Activated B cell treated with CpG ODN at 0.5 μM for 24 hours (primary cell): ENCODE measurements around the gene GPR26. TPM values are rescaled to one million over a fixed set of nuclear protein-coding genes. Genes with fewer than 3 reads are reported as not detected.

Source experiments
- ATAC-seq: fragments of 200-7000 bp; cut with Tn5 transposase; one replicate; pipeline ENCODE4 v1.10.0; 2021; ENCODE audit warnings: low read depth, mild to moderate bottlenecking, moderate library complexity
- CTCF ChIA-PET: fragments of 350-600 bp; sonication (Branson Sonifier 250); formaldehyde crosslinking; loops from one replicate; lab custom pipeline; 2021; ENCODE audit warnings: antibody characterized with exemption; lab: Charles Lee
- POLR2A ChIA-PET: fragments of 350-600 bp; sonication (Branson Sonifier 250); formaldehyde crosslinking; loops from one replicate; lab custom pipeline; 2021; ENCODE audit warnings: antibody characterized with exemption; lab: Charles Lee
- DNase-seq: peaks from one replicate; pipeline ENCODE4 v3.0.0; 2022
- H3K27ac Mint-ChIP-seq: one replicate; pipeline ENCODE4 v1.8.0; 2020; ENCODE audit warnings: mixed read lengths
- H3K27me3 Mint-ChIP-seq: one replicate; pipeline ENCODE4 v1.8.0; 2021; ENCODE audit warnings: mixed read lengths
- H3K36me3 Mint-ChIP-seq: one replicate; pipeline ENCODE4 v1.8.0; 2021; ENCODE audit warnings: low read depth, mixed read lengths
- H3K4me1 Mint-ChIP-seq: one replicate; pipeline ENCODE4 v1.8.0; 2021; ENCODE audit warnings: mixed read lengths
- H3K4me3 Mint-ChIP-seq: one replicate; pipeline ENCODE4 v1.8.0; 2020; ENCODE audit warnings: mild to moderate bottlenecking, mixed read lengths
- H3K9me3 Mint-ChIP-seq: one replicate; pipeline ENCODE4 v1.8.0; 2020; ENCODE audit warnings: mixed read lengths
- intact Hi-C: fragments of 100-400 bp; cut with micrococcal nuclease; formaldehyde crosslinking; loops from one replicate; pipeline ENCODE4 v1.15.1; 2024
- total RNA-seq: library from RNA; stranded (reverse); gene quantifications from 2 replicates; pipeline ENCODE4 v1.2.3, GENCODE V29; 2022
- TF ChIP-seq, protein P1 (sequence below): fragments of 200-600 bp; IDR thresholded peaks from one replicate; pipeline ENCODE4 v1.8.0; 2022; ENCODE audit warnings: antibody characterized with exemption, mild to moderate bottlenecking

Gene GPR26
- total RNA-seq, 1 donor from 2014 or later, result not detected

DNA sequence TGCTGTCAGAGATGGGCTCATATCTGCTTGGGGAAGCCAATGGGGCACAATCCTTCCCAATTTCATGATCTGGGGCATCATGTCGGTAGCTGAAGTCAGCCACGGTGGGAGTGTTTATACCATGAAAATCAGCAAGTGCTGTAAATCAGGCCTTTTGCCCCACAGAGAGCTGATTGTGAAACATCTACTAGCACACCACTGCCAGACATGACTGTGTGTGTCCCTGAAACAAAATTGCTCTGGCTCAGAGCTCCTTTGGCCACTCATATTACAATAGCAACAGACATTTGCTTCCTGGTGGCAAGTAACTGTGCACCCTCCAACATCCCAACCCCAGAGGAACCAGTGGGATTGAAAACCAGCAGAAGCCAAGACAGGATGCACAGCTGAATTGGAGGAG lies 23.7 kb downstream of the GPR26 start:
- TF ChIP-seq, protein P1, sequence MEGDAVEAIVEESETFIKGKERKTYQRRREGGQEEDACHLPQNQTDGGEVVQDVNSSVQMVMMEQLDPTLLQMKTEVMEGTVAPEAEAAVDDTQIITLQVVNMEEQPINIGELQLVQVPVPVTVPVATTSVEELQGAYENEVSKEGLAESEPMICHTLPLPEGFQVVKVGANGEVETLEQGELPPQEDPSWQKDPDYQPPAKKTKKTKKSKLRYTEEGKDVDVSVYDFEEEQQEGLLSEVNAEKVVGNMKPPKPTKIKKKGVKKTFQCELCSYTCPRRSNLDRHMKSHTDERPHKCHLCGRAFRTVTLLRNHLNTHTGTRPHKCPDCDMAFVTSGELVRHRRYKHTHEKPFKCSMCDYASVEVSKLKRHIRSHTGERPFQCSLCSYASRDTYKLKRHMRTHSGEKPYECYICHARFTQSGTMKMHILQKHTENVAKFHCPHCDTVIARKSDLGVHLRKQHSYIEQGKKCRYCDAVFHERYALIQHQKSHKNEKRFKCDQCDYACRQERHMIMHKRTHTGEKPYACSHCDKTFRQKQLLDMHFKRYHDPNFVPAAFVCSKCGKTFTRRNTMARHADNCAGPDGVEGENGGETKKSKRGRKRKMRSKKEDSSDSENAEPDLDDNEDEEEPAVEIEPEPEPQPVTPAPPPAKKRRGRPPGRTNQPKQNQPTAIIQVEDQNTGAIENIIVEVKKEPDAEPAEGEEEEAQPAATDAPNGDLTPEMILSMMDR, result no peak
- Mint-ChIP-seq H3K27ac (no peak overlapping the region), H3K4me3 (no peak overlapping the region), H3K27me3 (peaks cover 16% of the 10 kb centered on the region), H3K9me3 (no peaks in the 10 kb centered on the region), H3K36me3 (no peaks in the 10 kb centered on the region), H3K4me1 (no peaks in the 10 kb centered on the region)
- intact Hi-C loops, result no loop called here
- ATAC-seq (no peak), DNase-seq (no peak)
- ChIA-PET CTCF (no interaction called here), POLR2A (no interaction called here)

DNA sequence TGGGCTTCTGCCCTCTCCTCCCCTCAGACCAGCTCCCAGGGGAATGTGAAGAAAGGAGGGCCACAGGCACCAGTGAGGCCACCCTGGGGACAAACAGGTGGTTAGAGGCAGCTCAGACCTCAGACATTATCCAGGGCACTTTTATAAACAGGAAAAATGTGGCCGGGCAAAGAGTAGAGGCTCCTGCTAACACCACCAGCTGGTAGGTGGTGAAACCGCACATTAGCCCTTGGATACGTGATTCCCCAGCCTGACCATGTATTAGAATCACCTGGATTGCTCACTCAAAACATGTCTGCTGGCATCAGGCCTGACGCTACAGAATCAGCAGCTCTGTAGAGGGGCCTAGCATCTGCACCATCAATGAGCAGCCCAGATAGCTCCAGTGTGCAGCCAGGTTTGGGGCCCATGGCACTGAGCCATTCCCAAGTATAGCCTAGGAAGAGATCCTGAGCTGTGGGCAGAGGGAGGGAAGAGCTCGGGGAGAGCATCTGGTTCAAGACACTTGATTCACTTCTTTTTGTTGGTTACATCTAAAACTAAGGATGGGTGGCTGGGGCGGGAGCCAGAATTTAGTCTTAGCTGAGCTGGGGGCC lies 37.1 kb downstream of the GPR26 start:
- Mint-ChIP-seq H3K4me3 (no peak overlapping the region), H3K36me3 (no peaks in the 10 kb centered on the region), H3K9me3 (no peaks in the 10 kb centered on the region), H3K27ac (no peak overlapping the region), H3K27me3 (peaks cover 11% of the 10 kb centered on the region), H3K4me1 (no peaks in the 10 kb centered on the region)
- intact Hi-C loops, result no loop called here
- CTCF ChIA-PET, result no interaction called here
- TF ChIP-seq, protein P1, result no peak
- POLR2A ChIA-PET, result no interaction called here
- ATAC-seq (no peak), DNase-seq (no peak)

DNA sequence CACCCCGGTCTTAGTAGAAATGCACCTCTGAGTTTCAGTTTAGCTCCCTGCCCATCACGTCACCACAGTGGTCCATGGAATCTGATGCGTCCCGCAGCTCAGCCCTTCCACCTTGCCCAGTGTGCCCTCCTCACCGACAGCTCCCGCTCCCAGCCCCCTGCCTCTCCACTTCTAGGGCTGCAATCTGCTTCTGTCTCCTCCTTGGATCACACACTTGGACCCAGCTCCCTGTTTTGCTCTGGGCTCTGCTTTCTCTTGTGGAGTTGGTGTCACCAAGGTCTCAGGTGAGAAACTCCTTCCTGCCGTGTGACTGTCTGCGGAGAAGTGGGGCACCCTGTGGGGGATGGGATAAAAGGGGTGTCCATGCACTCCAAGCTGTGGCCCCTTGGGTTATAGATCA lies 37.9 kb downstream of the GPR26 start:
- ChIA-PET POLR2A (no interaction called here), CTCF (no interaction called here)
- no peak for DNase-seq
- H3K36me3 Mint-ChIP-seq, result no peaks in the 10 kb centered on the region
- H3K4me1 Mint-ChIP-seq, result no peaks in the 10 kb centered on the region
- intact Hi-C loops, result no loop called here
- no peak overlapping the region for H3K4me3 Mint-ChIP-seq
- TF ChIP-seq, protein P1, result no peak
- no peak overlapping the region for H3K27ac Mint-ChIP-seq
- ATAC-seq, result no peak
- H3K27me3 Mint-ChIP-seq, result peaks cover 11% of the 10 kb centered on the region
- no peaks in the 10 kb centered on the region for H3K9me3 Mint-ChIP-seq

DNA sequence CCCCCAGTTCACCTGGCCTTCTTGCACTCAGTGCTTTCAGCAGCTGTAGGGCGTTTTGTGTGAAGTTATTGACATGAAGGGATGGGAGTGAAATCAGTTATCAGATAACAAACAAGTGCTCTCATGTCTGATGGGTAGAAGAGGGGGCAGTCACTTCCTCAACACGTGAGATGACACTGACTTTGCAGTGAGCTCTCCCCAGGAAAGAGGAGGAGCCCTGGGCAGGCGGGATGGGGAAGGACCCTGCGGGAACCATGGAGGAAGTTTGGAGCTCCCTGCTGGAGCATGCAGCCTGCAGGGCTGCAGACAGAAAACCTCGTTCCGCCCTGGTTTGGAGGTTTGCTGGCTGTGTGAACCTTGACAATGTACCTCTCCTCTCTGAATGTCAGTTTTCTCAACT lies 38.7 kb downstream of the GPR26 start:
- ATAC-seq (no peak), DNase-seq (no peak)
- intact Hi-C loops, result no loop called here
- ChIA-PET POLR2A (no interaction called here), CTCF (no interaction called here)
- Mint-ChIP-seq H3K36me3 (no peaks in the 10 kb centered on the region), H3K27me3 (peaks cover 11% of the 10 kb centered on the region), H3K9me3 (no peaks in the 10 kb centered on the region), H3K4me3 (no peak overlapping the region), H3K4me1 (no peaks in the 10 kb centered on the region), H3K27ac (no peak overlapping the region)
- TF ChIP-seq, protein P1, result no peak

DNA sequence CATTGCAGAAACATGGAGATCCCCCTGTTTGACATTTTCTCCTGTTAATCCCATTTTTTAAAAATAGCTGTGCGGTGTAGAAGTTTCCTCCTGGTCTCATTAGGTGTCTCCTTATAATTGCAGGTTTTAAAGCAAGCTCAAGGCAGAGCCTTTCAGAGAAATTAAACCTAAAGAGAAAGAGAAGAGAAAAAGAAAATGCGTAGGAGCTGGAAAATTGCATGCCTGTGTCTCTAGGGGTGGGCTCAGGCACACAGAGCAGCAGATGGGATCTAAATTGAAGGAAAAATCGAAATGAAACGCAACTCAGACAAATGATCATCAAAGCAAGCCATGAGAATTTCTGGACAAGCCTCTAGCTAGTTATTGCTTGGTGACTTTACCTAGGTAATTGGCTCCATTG lies 40.1 kb downstream of the GPR26 start:
- intact Hi-C loops, result no loop called here
- H3K4me1 Mint-ChIP-seq, result no peaks in the 10 kb centered on the region
- no peak overlapping the region for H3K4me3 Mint-ChIP-seq
- no peak for ATAC-seq
- H3K9me3 Mint-ChIP-seq, result no peaks in the 10 kb centered on the region
- POLR2A ChIA-PET, result no interaction called here
- CTCF ChIA-PET, result no interaction called here
- no peaks in the 10 kb centered on the region for H3K36me3 Mint-ChIP-seq
- DNase-seq, result no peak
- peaks cover 11% of the 10 kb centered on the region for H3K27me3 Mint-ChIP-seq
- H3K27ac Mint-ChIP-seq, result no peak overlapping the region
- TF ChIP-seq, protein P1, result no peak
